ENCODE data around the gene NOS2.
"Not testable (repeated sequence)": the region's sequence is repeated elsewhere in the genome, so short reads cannot be mapped to it uniquely, and the experiment has no call there.

Gene NOS2

GRCh38 chr17:27838607-27839006 lies 38.3 kb upstream of the NOS2 start:
- DNase-seq (ENCODE audit: low read depth); H3K4me3 ChIP-seq (ENCODE audit: control insufficient read depth, low read depth, low read length): not testable (repeated sequence)

- not testable (repeated sequence) for DNase-seq (ENCODE audit: low read depth); H3K4me3 ChIP-seq (ENCODE audit: control insufficient read depth, low read depth, low read length)
Measured at GRCh38 chr17:27837769-27838168, 37.4 kb upstream of the NOS2 start.

- DNase-seq (ENCODE audit: low read depth): no peak
- no peak for TF ChIP-seq CTCF (conservative IDR thresholded peaks at IDR 0.05; ENCODE audit: control insufficient read depth, insufficient read depth, low read depth, low read length)
- H3K4me3 ChIP-seq (ENCODE audit: control insufficient read depth, low read depth, low read length): no peak overlapping the region
Measured at GRCh38 chr17:27836651-27837050, 36.3 kb upstream of the NOS2 start.

GRCh38 chr17:27834571-27834970 lies 34.2 kb upstream of the NOS2 start:
- no peak for DNase-seq (ENCODE audit: low read depth)
- H3K4me3 ChIP-seq (ENCODE audit: control insufficient read depth, low read depth, low read length): no peak overlapping the region
- no peak for TF ChIP-seq CTCF (conservative IDR thresholded peaks at IDR 0.05; ENCODE audit: control insufficient read depth, insufficient read depth, low read depth, low read length)

- no peak for TF ChIP-seq CTCF (conservative IDR thresholded peaks at IDR 0.05; ENCODE audit: control insufficient read depth, insufficient read depth, low read depth, low read length)
- no peak overlapping the region for H3K4me3 ChIP-seq (ENCODE audit: control insufficient read depth, low read depth, low read length)
- DNase-seq (ENCODE audit: low read depth): no peak
Measured at GRCh38 chr17:27832831-27833230, 32.5 kb upstream of the NOS2 start.

GRCh38 chr17:27829888-27830287 lies 29.6 kb upstream of the NOS2 start:
- not testable (repeated sequence) for DNase-seq (ENCODE audit: low read depth); H3K4me3 ChIP-seq (ENCODE audit: control insufficient read depth, low read depth, low read length)

GRCh38 chr17:27829143-27829711 lies 28.9 kb upstream of the NOS2 start:
- DNase-seq (ENCODE audit: low read depth): not testable (repeated sequence)

GRCh38 chr17:27825459-27825858 lies 25.1 kb upstream of the NOS2 start:
- DNase-seq (ENCODE audit: low read depth): no peak
- H3K4me3 ChIP-seq (ENCODE audit: control insufficient read depth, low read depth, low read length): no peak overlapping the region

More at GRCh38 chr17:27829143-27829711, 28.9 kb upstream of the NOS2 start:
- not testable (repeated sequence) for H3K4me3 ChIP-seq (ENCODE audit: control insufficient read depth, low read depth, low read length)

More at GRCh38 chr17:27825459-27825858, 25.1 kb upstream of the NOS2 start:
- TF ChIP-seq CTCF (conservative IDR thresholded peaks at IDR 0.05; ENCODE audit: control insufficient read depth, insufficient read depth, low read depth, low read length): no peak

Measured in fibroblast of mammary gland (primary cell).